HG03439 (cell line): ENCODE data around the gene KREMEN1.

Experiments
- ATAC-seq: cut with Tn5 transposase; IDR thresholded peaks from one replicate; pipeline ENCODE4 v1.9.1; 2021; ENCODE audit warnings: mild to moderate bottlenecking, moderate library complexity; ENCODE audit not compliant: unreplicated experiment

KREMEN1 gene

GRCh38 chr22:29126670-29127395 lies 54.0 kb downstream of the KREMEN1 start:
- no peak for ATAC-seq

DNA sequence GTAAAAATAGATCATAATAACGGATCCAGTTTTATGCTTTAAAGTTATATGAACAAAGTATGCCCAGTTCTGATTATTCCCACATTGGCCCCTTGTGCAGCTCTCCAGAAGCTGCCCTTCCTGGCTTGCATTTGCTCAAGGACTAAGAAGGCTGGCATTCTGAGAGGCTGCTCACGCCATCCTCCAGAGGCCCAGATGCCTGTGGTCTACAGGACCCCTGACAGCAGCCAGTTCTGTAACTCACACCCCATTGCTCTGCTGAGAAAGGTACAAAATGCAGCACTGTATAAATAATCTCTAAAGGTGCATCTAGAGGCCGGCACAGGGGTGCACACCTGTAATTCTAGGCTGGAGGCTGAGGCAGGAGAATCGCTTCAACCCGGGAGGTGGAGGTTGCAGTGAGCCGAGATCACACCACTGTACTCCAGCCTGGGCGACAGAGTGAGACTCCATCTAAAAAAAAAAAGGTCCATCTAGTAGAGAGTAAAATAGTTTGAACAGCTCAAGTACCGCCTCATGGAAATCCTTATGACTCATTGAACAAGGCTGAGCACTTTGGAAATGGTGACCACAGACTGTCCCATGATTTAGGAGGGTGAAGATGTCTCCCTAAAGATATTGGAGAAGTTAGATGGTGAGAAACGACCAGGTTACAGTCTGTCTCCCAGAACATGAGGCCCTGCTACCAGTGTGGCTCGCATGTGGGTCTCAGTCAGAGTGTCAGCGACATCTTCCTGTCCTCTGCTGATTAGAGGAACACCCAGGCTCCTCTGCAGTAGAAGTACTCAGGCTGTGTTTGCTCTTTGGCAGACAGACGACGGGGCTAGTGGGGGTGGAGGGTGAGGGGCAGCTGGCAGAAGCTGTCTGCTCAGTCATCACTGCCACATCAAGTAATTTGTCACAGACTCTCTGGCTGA lies 56.3 kb downstream of the KREMEN1 start:
- no peak for ATAC-seq

DNA sequence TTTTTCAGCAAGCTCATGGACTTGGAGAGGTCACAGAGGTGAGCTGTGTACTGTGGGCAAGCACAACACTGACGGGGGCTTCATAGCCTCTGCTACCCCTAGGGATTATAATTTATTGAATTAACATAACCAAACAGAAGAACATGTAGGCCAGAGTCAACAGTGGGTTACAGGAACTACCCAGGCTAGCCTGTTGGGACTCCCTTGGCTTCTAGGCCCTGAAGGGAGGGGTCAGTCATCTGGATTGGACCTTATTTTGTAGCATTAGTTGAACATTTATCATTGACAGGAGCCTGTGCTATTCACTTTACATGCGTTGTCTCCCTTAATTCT lies 56.9 kb downstream of the KREMEN1 start:
- ATAC-seq, result no peak

- no peak for ATAC-seq
Observed at GRCh38 chr22:29130476-29130875, 57.6 kb downstream of the KREMEN1 start.

GRCh38 chr22:29133603-29134133 lies 60.8 kb downstream of the KREMEN1 start:
- ATAC-seq, result no peak

- no peak for ATAC-seq
Observed at GRCh38 chr22:29134448-29134847, 61.6 kb downstream of the KREMEN1 start.

DNA sequence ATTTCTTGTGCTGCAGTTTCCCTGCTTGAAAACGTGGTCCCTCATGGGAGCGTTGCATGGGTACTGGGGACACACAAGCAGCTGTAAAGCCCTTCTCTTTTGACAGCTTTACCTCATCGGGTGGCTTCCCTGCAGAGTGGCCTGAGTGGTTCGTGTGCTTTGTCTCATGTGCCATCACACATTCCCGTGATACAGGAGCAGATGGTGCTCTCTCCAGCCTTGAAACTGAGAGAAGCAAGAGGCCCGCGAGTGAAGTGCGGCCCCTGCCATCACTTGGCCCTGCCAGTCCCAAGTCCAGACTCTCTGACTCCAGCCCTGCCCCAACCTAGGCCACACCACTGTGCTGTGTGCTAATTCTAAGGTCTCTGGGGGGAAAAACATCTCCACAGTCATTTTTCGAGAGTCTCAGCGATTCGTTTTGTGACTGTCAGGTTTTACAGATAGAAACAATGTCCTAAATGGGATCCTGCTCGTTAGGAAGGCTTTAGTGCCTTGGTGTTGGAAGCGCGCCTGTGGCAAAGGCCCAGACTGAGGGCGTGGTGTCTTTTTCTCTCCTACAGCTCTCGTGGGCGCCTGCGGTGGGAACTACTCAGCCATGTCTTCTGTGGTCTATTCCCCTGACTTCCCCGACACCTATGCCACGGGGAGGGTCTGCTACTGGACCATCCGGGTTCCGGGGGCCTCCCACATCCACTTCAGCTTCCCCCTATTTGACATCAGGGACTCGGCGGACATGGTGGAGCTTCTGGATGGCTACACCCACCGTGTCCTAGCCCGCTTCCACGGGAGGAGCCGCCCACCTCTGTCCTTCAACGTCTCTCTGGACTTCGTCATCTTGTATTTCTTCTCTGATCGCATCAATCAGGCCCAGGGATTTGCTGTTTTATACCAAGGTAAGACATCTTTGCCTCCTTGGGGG lies 64.2 kb downstream of the KREMEN1 start:
- no peak for ATAC-seq

DNA sequence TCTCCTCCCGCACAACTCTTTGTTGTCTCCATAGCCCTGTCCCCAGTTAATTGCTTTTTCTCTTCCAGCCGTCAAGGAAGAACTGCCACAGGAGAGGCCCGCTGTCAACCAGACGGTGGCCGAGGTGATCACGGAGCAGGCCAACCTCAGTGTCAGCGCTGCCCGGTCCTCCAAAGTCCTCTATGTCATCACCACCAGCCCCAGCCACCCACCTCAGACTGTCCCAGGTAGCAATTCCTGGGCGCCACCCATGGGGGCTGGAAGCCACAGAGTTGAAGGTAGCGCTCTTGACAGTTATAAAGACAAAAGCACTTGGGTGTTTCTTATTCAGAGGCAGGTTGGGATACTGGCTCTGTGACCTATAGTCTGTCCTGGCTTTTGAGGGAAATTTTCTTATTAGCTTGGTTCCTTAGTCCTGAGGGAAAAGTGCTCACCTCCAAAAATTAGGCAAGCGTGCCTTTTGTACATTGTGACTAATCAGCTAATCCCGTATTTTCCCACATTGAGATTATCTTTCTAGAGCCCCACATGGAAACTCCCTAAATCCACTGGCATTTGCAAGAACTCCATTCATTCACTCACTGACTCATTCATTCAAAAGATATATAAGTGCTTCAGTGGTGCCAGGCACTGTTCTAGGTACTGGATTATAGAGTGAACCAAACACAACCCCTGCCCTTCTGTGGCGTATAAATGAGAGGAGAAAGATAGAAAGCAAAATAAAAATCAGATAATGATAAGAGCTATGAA lies 65.9 kb downstream of the KREMEN1 start:
- no peak for ATAC-seq

DNA sequence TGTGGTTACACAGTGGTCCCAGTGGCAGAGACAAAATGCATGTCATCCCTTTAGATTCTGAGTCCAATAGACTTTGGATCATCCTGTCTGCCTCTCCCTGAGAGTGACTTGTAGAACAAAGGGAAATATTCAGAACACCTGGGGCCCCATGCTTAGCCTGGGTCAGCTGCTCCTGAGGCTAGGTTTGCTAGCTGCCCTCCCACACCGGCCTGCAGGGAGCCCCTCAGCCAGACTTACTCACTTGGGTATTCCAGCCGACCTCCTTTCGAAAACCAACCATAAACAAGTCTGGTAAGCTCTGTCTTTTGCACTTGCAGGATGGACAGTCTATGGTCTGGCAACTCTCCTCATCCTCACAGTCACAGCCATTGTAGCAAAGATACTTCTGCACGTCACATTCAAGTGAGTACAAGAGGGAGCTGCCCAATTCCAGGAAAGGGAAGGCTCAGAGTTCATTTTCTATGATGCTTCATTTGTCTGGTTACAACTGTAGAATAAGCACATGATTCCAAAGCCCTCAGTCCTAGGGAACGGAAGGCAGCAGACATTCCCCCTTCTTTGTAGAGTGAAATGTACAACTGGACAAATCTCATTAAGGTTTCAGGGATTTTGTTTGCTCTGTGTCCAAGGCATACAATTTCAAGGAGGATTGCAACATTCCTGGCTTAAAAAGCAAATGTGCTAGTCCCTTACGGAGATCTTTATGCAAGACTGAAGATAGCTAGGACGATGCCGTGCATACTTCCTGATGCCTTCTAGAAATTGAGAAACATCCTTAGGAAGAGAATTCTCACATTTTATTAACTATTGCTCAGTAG lies 67.3 kb downstream of the KREMEN1 start:
- ATAC-seq, result no peak

- no peak for ATAC-seq
Observed at GRCh38 chr22:29141078-29141688, 68.3 kb downstream of the KREMEN1 start.

DNA sequence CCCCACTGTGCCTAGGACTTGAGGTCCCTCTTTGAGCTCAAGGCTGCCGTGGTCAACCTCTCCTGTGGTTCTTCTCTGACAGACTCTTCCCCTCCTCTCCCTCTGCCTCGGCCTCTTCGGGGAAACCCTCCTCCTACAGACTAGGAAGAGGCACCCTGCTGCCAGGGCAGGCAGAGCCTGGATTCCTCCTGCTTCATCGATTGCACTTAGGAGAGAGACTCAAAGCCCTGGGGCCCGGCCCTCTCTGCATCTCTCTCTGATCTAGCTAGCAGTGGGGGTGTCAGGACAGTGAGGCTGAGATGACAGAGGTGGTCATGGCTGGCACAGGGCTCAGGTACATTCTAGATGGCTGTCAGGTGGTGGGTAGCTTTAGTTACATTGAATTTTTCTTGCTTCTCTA lies 69.3 kb downstream of the KREMEN1 start:
- ATAC-seq, result no peak

- no peak for ATAC-seq
Observed at GRCh38 chr22:29143941-29144785, 71.3 kb downstream of the KREMEN1 start.

DNA sequence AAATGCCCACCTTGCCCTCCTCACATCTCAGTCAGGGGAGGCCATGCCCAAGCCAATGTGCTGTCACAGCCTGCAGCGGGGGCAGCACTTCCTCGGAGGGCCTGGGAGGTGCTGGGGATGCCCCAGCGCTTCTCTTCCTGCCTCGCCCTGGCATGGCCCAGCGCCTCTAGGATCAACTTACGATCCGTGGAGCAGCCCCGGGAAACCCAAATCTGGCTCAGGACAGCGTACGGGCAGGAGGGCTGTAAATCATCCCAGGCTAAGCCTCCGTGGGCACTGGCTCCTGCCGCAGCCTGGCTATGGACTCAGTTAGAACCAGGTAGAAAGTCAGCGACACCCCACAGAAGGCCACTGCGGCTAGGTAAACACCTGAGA lies 71.9 kb downstream of the KREMEN1 start:
- no peak for ATAC-seq

DNA sequence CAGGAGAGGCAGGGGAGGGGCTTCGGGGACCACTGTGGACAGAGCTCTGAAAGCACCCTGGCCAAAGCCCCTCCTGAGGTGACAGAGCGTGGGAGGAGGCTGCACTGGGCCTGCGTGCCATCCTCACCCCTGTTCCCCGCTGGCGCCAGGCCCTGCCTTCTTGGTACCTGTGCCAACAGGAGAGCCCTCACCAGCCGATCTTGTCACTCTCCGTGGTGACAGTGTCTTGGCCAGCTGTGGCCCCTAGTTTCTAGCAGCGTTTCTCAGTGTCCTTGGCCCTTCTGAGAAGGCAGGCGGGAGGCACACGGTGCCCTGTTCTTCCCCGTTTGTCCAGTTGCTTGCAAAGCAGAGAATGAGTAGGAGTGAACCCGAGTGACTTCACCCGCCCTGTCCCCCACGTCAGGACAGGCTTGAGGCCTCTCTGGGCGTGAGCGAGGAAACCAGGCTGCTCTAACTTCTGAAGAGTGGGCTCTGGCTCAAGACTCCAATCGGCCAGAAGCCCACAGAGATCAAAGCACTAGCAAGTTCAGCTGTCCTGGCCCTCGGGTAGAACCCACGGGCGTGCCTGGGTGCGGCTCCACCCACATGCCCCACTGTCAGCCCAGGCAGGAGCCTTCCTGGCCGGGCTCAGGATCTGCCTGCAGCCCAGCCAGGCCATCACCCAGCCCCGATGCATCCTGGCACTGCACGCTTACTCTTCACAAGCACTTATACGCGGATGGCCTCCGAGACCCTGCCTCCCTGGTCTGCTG lies 72.7 kb downstream of the KREMEN1 start:
- no peak for ATAC-seq

DNA sequence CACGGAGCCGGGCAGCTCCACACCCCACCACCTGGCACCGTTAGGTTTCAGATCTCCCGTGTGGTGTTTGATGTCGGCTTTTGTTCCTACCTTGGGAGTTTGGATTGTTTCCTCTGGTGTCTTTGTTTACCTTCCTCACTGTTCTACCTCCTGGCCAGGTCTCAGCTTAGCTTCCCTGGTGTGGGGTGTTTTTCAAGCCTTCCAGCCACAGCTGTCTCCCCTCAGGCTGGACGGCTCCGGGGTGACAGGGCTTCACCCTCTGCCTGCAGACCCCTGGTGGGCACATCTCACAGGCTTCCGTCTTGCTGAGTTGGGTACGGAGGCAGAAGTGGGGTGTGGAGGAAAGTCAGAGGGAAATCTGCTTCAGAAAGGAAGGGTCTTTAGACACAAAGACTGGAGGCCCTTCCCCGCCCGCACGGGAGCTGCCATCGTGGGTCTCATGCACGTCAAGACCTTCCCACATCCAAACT lies 73.3 kb downstream of the KREMEN1 start:
- no peak for ATAC-seq

DNA sequence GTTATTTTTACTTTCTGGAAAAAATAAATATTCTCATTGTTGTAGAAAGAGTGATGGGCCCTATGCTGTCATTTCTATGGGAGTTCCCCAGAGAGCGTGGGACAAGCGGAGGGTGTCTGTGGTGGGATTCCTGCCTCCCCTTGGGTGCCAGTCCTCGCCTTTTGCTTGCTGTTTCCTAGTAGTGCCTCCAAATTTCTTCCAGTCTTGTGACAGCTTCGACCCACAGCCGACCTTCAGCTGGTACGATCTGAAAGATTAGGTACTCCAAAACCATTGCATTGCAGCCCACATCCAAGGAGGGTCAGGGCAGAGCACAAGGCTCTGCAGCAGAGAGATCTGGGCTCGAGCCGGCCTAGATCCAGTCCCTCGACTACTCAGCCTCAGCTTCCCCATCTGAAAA lies 73.9 kb downstream of the KREMEN1 start:
- no peak for ATAC-seq

DNA sequence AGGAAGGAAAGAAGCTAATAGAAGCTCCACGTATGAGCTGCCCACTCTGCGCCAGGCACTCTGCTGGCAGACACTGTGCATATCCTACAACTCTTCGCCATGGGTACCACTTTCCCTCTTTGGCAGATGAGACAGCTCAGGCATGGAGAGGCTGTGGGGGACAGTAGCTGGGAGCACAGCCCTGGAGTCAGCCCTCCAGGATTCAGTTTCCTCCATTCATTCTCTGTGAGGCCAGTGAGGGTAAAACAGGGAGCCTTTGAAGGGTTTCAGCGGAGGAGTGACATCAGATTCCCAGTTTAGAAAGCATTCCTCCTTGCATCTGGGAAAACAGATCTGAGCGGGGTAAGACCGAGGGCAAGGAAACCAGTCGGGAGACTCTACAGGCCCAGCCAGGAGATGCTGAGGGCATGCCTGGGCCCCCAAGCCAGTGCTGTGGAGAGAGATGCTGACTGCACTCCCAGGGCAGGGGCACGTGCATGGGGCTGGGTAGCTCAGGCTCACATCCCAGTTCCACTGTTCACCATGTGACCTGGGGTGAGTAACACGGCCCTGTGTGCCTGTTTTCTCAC lies 74.6 kb downstream of the KREMEN1 start:
- ATAC-seq, result no peak
